ENCODE data around the gene RPS18.
A peak's percentile ranks its signal among the peaks of the same experiment; 100 is the strongest.
"Not testable (repeated sequence)": the region's sequence is repeated elsewhere in the genome, so short reads cannot be mapped to it uniquely, and the experiment has no call there.

Gene RPS18

GRCh38 chr6:33271468-33272274 is at the start of gene RPS18, which contains the start of gene VPS52:
TSS of gene RPS18 (plus strand) at chr6:33272075. CDS start at chr6:33272120, 45 bp downstream.
TSS of gene VPS52 (minus strand) at chr6:33271876. CDS start at chr6:33271675, 201 bp downstream.
- Histone ChIP-seq H3K36me3 (ENCODE audit: control insufficient read depth, insufficient read depth, low read length) (peaks cover 71% of the 10 kb centered on the region), H3K27ac (ENCODE audit: low read depth, low read length) (peak within 1 kb of the TSS; percentile 93), H3K27me3 (ENCODE audit: control insufficient read depth, insufficient read depth, low read length) (no peaks in the 10 kb centered on the region), H3K9ac (ENCODE audit: low read length) (peak within 1 kb of the TSS; percentile 95), H3K4me1 (ENCODE audit: control insufficient read depth, insufficient read depth, low read length) (peaks cover 11% of the 10 kb centered on the region; the same call in 1 of the 2 replicates), H3K4me3 (ENCODE audit: low read depth, low read length) (peak within 1 kb of the TSS; percentile 88), H3K9me3 (ENCODE audit: control insufficient read depth, insufficient read depth, low read depth, low read length) (no peaks in the 10 kb centered on the region)

GRCh38 chr6:33226503-33227120 is 45.3 kb upstream of the RPS18 start:
- H3K9me3 ChIP-seq (ENCODE audit: control insufficient read depth, insufficient read depth, low read depth, low read length); H3K9ac ChIP-seq (ENCODE audit: low read length); H3K36me3 ChIP-seq (ENCODE audit: control insufficient read depth, insufficient read depth, low read length); H3K27me3 ChIP-seq (ENCODE audit: control insufficient read depth, insufficient read depth, low read length): not testable (repeated sequence)
- Histone ChIP-seq H3K27ac (ENCODE audit: low read depth, low read length) (peak overlapping the region; percentile 74), H3K4me3 (ENCODE audit: low read depth, low read length) (peak overlapping the region; percentile 48), H3K4me1 (ENCODE audit: control insufficient read depth, insufficient read depth, low read length) (peaks cover 16% of the 10 kb centered on the region)

- H3K4me1 ChIP-seq (ENCODE audit: control insufficient read depth, insufficient read depth, low read length), result peaks cover 13% of the 10 kb centered on the region
- H3K4me3 ChIP-seq (ENCODE audit: low read depth, low read length), result no peak overlapping the region
- H3K9me3 ChIP-seq (ENCODE audit: control insufficient read depth, insufficient read depth, low read depth, low read length), result no peaks in the 10 kb centered on the region
- no peak overlapping the region for H3K27ac ChIP-seq (ENCODE audit: low read depth, low read length)
- no peak overlapping the region for H3K9ac ChIP-seq (ENCODE audit: low read length)
- no peaks in the 10 kb centered on the region for H3K36me3 ChIP-seq (ENCODE audit: control insufficient read depth, insufficient read depth, low read length)
- H3K27me3 ChIP-seq (ENCODE audit: control insufficient read depth, insufficient read depth, low read length), result no peaks in the 10 kb centered on the region; the same call in 1 of the 2 replicates
Observed at GRCh38 chr6:33235221-33235634, 36.6 kb upstream of the RPS18 start.

GRCh38 chr6:33236328-33236727 is 35.5 kb upstream of the RPS18 start:
- no peaks in the 10 kb centered on the region; the same call in 1 of the 2 replicates for H3K27me3 ChIP-seq (ENCODE audit: control insufficient read depth, insufficient read depth, low read length)
- no peak overlapping the region for H3K9ac ChIP-seq (ENCODE audit: low read length)
- H3K4me1 ChIP-seq (ENCODE audit: control insufficient read depth, insufficient read depth, low read length), result peaks cover 13% of the 10 kb centered on the region
- no peaks in the 10 kb centered on the region for H3K9me3 ChIP-seq (ENCODE audit: control insufficient read depth, insufficient read depth, low read depth, low read length)
- no peaks in the 10 kb centered on the region for H3K36me3 ChIP-seq (ENCODE audit: control insufficient read depth, insufficient read depth, low read length)
- no peak overlapping the region for H3K4me3 ChIP-seq (ENCODE audit: low read depth, low read length)
- H3K27ac ChIP-seq (ENCODE audit: low read depth, low read length), result no peak overlapping the region

- H3K4me3 ChIP-seq (ENCODE audit: low read depth, low read length), result no peak overlapping the region
- no peaks in the 10 kb centered on the region for H3K9me3 ChIP-seq (ENCODE audit: control insufficient read depth, insufficient read depth, low read depth, low read length)
- no peaks in the 10 kb centered on the region for H3K36me3 ChIP-seq (ENCODE audit: control insufficient read depth, insufficient read depth, low read length)
- H3K9ac ChIP-seq (ENCODE audit: low read length), result no peak overlapping the region
- H3K27ac ChIP-seq (ENCODE audit: low read depth, low read length), result no peak overlapping the region
- peaks cover 13% of the 10 kb centered on the region for H3K4me1 ChIP-seq (ENCODE audit: control insufficient read depth, insufficient read depth, low read length)
- peaks cover 1% of the 10 kb centered on the region for H3K27me3 ChIP-seq (ENCODE audit: control insufficient read depth, insufficient read depth, low read length)
Observed at GRCh38 chr6:33236852-33237251, 35.0 kb upstream of the RPS18 start.

- H3K27ac ChIP-seq (ENCODE audit: low read depth, low read length), result no peak overlapping the region
Observed at GRCh38 chr6:33237741-33238140, 34.1 kb upstream of the RPS18 start.

GRCh38 chr6:33241968-33242367 is 29.9 kb upstream of the RPS18 start:
- Histone ChIP-seq H3K27ac (ENCODE audit: low read depth, low read length) (no peak overlapping the region), H3K36me3 (ENCODE audit: control insufficient read depth, insufficient read depth, low read length) (no peaks in the 10 kb centered on the region), H3K4me3 (ENCODE audit: low read depth, low read length) (no peak overlapping the region)

More at GRCh38 chr6:33237741-33238140, 34.1 kb upstream of the RPS18 start:
- Histone ChIP-seq H3K9me3 (ENCODE audit: control insufficient read depth, insufficient read depth, low read depth, low read length) (no peaks in the 10 kb centered on the region), H3K36me3 (ENCODE audit: control insufficient read depth, insufficient read depth, low read length) (no peaks in the 10 kb centered on the region), H3K4me1 (ENCODE audit: control insufficient read depth, insufficient read depth, low read length) (peaks cover 13% of the 10 kb centered on the region), H3K4me3 (ENCODE audit: low read depth, low read length) (no peak overlapping the region), H3K27me3 (ENCODE audit: control insufficient read depth, insufficient read depth, low read length) (peaks cover 6% of the 10 kb centered on the region), H3K9ac (ENCODE audit: low read length) (no peak overlapping the region)

GRCh38 chr6:33243476-33243875 is 28.4 kb upstream of the RPS18 start:
- Histone ChIP-seq H3K27me3 (ENCODE audit: control insufficient read depth, insufficient read depth, low read length) (peaks cover 36% of the 10 kb centered on the region), H3K27ac (ENCODE audit: low read depth, low read length) (no peak overlapping the region), H3K9ac (ENCODE audit: low read length) (no peak overlapping the region), H3K4me1 (ENCODE audit: control insufficient read depth, insufficient read depth, low read length) (peaks cover 4% of the 10 kb centered on the region), H3K4me3 (ENCODE audit: low read depth, low read length) (no peak overlapping the region), H3K9me3 (ENCODE audit: control insufficient read depth, insufficient read depth, low read depth, low read length) (no peaks in the 10 kb centered on the region), H3K36me3 (ENCODE audit: control insufficient read depth, insufficient read depth, low read length) (no peaks in the 10 kb centered on the region)

More at GRCh38 chr6:33241968-33242367, 29.9 kb upstream of the RPS18 start:
- no peaks in the 10 kb centered on the region for H3K9me3 ChIP-seq (ENCODE audit: control insufficient read depth, insufficient read depth, low read depth, low read length)
- H3K9ac ChIP-seq (ENCODE audit: low read length), result no peak overlapping the region
- peaks cover 25% of the 10 kb centered on the region for H3K27me3 ChIP-seq (ENCODE audit: control insufficient read depth, insufficient read depth, low read length)
- H3K4me1 ChIP-seq (ENCODE audit: control insufficient read depth, insufficient read depth, low read length), result no peaks in the 10 kb centered on the region

GRCh38 chr6:33247977-33248642 is 23.8 kb upstream of the RPS18 start:
- H3K27me3 ChIP-seq (ENCODE audit: control insufficient read depth, insufficient read depth, low read length), result peaks cover 33% of the 10 kb centered on the region
- no peak overlapping the region for H3K27ac ChIP-seq (ENCODE audit: low read depth, low read length)
- peaks cover 9% of the 10 kb centered on the region; the same call in 1 of the 2 replicates for H3K36me3 ChIP-seq (ENCODE audit: control insufficient read depth, insufficient read depth, low read length)
- H3K9ac ChIP-seq (ENCODE audit: low read length), result peak overlapping the region; percentile 21
- peak overlapping the region; percentile 75 for H3K4me3 ChIP-seq (ENCODE audit: low read depth, low read length)
- H3K9me3 ChIP-seq (ENCODE audit: control insufficient read depth, insufficient read depth, low read depth, low read length), result no peaks in the 10 kb centered on the region
- H3K4me1 ChIP-seq (ENCODE audit: control insufficient read depth, insufficient read depth, low read length), result peaks cover 15% of the 10 kb centered on the region

- H3K27me3 ChIP-seq (ENCODE audit: control insufficient read depth, insufficient read depth, low read length), result peaks cover 28% of the 10 kb centered on the region
- H3K9ac ChIP-seq (ENCODE audit: low read length), result peak overlapping the region; percentile 21
- H3K36me3 ChIP-seq (ENCODE audit: control insufficient read depth, insufficient read depth, low read length), result peaks cover 9% of the 10 kb centered on the region; the same call in 1 of the 2 replicates
- H3K4me3 ChIP-seq (ENCODE audit: low read depth, low read length), result peak overlapping the region; percentile 75
- H3K9me3 ChIP-seq (ENCODE audit: control insufficient read depth, insufficient read depth, low read depth, low read length), result no peaks in the 10 kb centered on the region
- H3K27ac ChIP-seq (ENCODE audit: low read depth, low read length), result no peak overlapping the region
- H3K4me1 ChIP-seq (ENCODE audit: control insufficient read depth, insufficient read depth, low read length), result peaks cover 15% of the 10 kb centered on the region
Observed at GRCh38 chr6:33248643-33248931, 23.3 kb upstream of the RPS18 start.

All from HUES6 (cell line).